Fibroblast of pulmonary artery (primary cell): ENCODE results near the gene RFPL4AL1.
"Not testable (repeated sequence)": the region's sequence is repeated elsewhere in the genome, so short reads cannot be mapped to it uniquely, and the experiment has no call there.

Experiments used
- DNase-seq: peaks from one replicate; pipeline ENCODE4 v3.0.0-alpha.2; 2010; ENCODE audit warnings: low read depth
- H3K4me3 ChIP-seq: replicated peaks from 2 replicates; pipeline ENCODE4 v1.5.1; 2011; ENCODE audit warnings: low read depth, mild to moderate bottlenecking, control low read depth, low read length, moderate library complexity
- CTCF ChIP-seq: IDR thresholded peaks from 2 replicates; pipeline ENCODE4 v1.5.1; 2011; ENCODE audit warnings: mild to moderate bottlenecking, control low read depth, low read length, inconsistent platforms; ENCODE audit errors: missing control alignments

Gene RFPL4AL1

GRCh38 chr19:55766466-55766865 lies 2.5 kb upstream of the RFPL4AL1 start:
- H3K4me3 ChIP-seq, result no peak overlapping the region
- DNase-seq, result no peak
- no peak for TF ChIP-seq CTCF

GRCh38 chr19:55769632-55770031 lies 714 bp downstream of the RFPL4AL1 start:
- H3K4me3 ChIP-seq, DNase-seq: not testable (repeated sequence)

- H3K4me3 ChIP-seq, result no peak overlapping the region
- no peak for TF ChIP-seq CTCF
- no peak for DNase-seq
Measured at GRCh38 chr19:55777528-55777927, 8.6 kb downstream of the RFPL4AL1 start.

- no peak overlapping the region for H3K4me3 ChIP-seq
- no peak for DNase-seq
- TF ChIP-seq CTCF, result no peak
Measured at GRCh38 chr19:55778331-55778730, 9.4 kb downstream of the RFPL4AL1 start.

- no peak overlapping the region for H3K4me3 ChIP-seq
- no peak for DNase-seq
- TF ChIP-seq CTCF, result no peak
Measured at GRCh38 chr19:55781112-55781511, 12.2 kb downstream of the RFPL4AL1 start.

- no peak for TF ChIP-seq CTCF
- DNase-seq, result no peak
- H3K4me3 ChIP-seq, result no peak overlapping the region
Measured at GRCh38 chr19:55795021-55795420, 26.1 kb downstream of the RFPL4AL1 start.

- H3K4me3 ChIP-seq, result no peak overlapping the region
- TF ChIP-seq CTCF, result no peak
- no peak for DNase-seq
Measured at GRCh38 chr19:55801416-55801815, 32.5 kb downstream of the RFPL4AL1 start.

- H3K4me3 ChIP-seq, result no peak overlapping the region
- no peak for TF ChIP-seq CTCF
- no peak for DNase-seq
Measured at GRCh38 chr19:55802281-55802680, 33.4 kb downstream of the RFPL4AL1 start.
